SU-DHL-6 (cell line): ENCODE results near the gene KCNK15.

Source experiments
- H2AFZ ChIP-seq: fragments of 200-600 bp; sonication (generic); 2 replicates; pipeline ENCODE4 v1.6.1; 2014; ENCODE audit warnings: low read depth, mild to moderate bottlenecking, moderate library complexity, mixed read lengths, antibody characterized with exemption, low read length; ENCODE audit not compliant: severe bottlenecking
- H3F3A ChIP-seq: fragments of 200-600 bp; shearing (Covaris generic); 2 replicates; pipeline ENCODE4 v1.6.0; 2016; ENCODE audit warnings: antibody characterized with exemption, mild to moderate bottlenecking; ENCODE audit not compliant: insufficient read depth
- H3K27ac ChIP-seq: fragments of 200-600 bp; sonication (generic); 2 replicates; pipeline ENCODE4 v1.5.1; 2016; ENCODE audit warnings: low read depth, mild to moderate bottlenecking, low read length, moderate library complexity, mixed read lengths
- H3K27me3 ChIP-seq: fragments of 200-600 bp; sonication (generic), shearing (Covaris generic); 2 replicates; pipeline ENCODE4 v1.6.0; 2014; ENCODE audit warnings: mild to moderate bottlenecking, low read length
- H3K36me3 ChIP-seq: fragments of 200-600 bp; sonication (generic); 2 replicates; pipeline ENCODE4 v1.6.1; 2014; ENCODE audit warnings: mild to moderate bottlenecking, low read length, mixed read lengths
- H3K4me2 ChIP-seq: fragments of 300-600, 200-600 bp; shearing (Covaris generic), sonication (generic); 2 replicates; pipeline ENCODE4 v1.6.0; 2014; ENCODE audit warnings: low read length, low read depth, mild to moderate bottlenecking; ENCODE audit not compliant: poor library complexity, severe bottlenecking
- H3K4me3 ChIP-seq: fragments of 200-600 bp; sonication (generic); 2 replicates; pipeline ENCODE4 v1.5.1; 2014; ENCODE audit warnings: antibody characterized with exemption, low read length, mild to moderate bottlenecking, mixed read lengths; ENCODE audit not compliant: insufficient read depth, poor library complexity, severe bottlenecking
- H3K79me2 ChIP-seq: fragments of 200-600 bp; sonication (generic); 2 replicates; pipeline ENCODE4 v1.6.1; 2014; ENCODE audit warnings: mild to moderate bottlenecking, low read length, moderate library complexity; ENCODE audit not compliant: insufficient read depth
- H3K9ac ChIP-seq: fragments of 200-600 bp; sonication (generic); 2 replicates; pipeline ENCODE4 v1.7.0; 2014; ENCODE audit warnings: mild to moderate bottlenecking, low read length
- H3K9me2 ChIP-seq: fragments of 200-600 bp; sonication (generic); replicated peaks from 2 replicates; pipeline ENCODE4 v1.6.1; 2014; ENCODE audit warnings: low read length; ENCODE audit not compliant: insufficient read depth
- H3K9me3 ChIP-seq: fragments of 200-600 bp; sonication (generic); 2 replicates; pipeline ENCODE4 v1.6.1; 2014; ENCODE audit warnings: low read length, mixed read lengths; ENCODE audit not compliant: insufficient read depth
- H4K20me1 ChIP-seq: fragments of 200-600 bp; sonication (generic); 2 replicates; pipeline ENCODE4 v1.6.1; 2014; ENCODE audit warnings: low read depth, mild to moderate bottlenecking, antibody characterized with exemption, low read length, moderate library complexity, mixed read lengths
- EZH2phosphoT487 ChIP-seq: fragments of 200-600 bp; sonication (generic), shearing (Covaris generic); conservative IDR thresholded peaks from 2 replicates; pipeline ENCODE4 v1.6.1; 2018; ENCODE audit warnings: mild to moderate bottlenecking, antibody characterized with exemption, low read length, moderate library complexity, mixed read lengths
- TF ChIP-seq, protein P1 (sequence below): fragments of 200-600 bp; sonication (generic); IDR thresholded peaks from one replicate; pipeline ENCODE4 v1.5.1; 2017; ENCODE audit warnings: antibody characterized with exemption, mild to moderate bottlenecking, low read length, moderate library complexity; ENCODE audit not compliant: insufficient read depth, poor library complexity, severe bottlenecking

The KCNK15 gene

DNA sequence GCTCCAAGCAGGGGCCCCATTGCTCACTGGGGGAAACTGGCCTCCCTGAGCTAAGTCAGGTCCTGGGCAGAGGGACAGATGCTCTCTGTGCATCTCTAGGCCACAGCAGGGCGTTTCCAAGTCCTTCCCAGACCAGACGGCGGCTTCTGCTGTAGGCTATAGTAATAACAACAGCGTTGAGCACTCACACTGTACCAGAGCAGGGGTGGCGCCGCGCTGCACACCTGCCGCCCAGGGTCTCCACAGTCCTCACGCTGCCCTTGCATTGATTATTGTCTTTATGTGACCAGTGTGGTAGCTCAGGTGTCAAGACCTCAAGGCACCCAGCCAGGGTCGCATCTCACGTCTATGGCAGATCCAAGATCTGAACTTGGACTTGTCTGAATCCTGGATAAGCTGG, 45.4 kb upstream of the KCNK15 start:
- H3K36me3 ChIP-seq, result no peaks in the 10 kb centered on the region
- no peak overlapping the region for H2AFZ ChIP-seq
- no peak overlapping the region for H3K4me3 ChIP-seq
- H3K4me2 ChIP-seq, result no peak overlapping the region
- no peak overlapping the region for H3K9ac ChIP-seq
- H3K9me3 ChIP-seq, result no peaks in the 10 kb centered on the region
- H3K27ac ChIP-seq, result no peak overlapping the region
- TF ChIP-seq, protein P1, sequence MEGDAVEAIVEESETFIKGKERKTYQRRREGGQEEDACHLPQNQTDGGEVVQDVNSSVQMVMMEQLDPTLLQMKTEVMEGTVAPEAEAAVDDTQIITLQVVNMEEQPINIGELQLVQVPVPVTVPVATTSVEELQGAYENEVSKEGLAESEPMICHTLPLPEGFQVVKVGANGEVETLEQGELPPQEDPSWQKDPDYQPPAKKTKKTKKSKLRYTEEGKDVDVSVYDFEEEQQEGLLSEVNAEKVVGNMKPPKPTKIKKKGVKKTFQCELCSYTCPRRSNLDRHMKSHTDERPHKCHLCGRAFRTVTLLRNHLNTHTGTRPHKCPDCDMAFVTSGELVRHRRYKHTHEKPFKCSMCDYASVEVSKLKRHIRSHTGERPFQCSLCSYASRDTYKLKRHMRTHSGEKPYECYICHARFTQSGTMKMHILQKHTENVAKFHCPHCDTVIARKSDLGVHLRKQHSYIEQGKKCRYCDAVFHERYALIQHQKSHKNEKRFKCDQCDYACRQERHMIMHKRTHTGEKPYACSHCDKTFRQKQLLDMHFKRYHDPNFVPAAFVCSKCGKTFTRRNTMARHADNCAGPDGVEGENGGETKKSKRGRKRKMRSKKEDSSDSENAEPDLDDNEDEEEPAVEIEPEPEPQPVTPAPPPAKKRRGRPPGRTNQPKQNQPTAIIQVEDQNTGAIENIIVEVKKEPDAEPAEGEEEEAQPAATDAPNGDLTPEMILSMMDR, result no peak
- TF ChIP-seq EZH2phosphoT487, result no peak
- H3K9me2 ChIP-seq, result no peaks in the 10 kb centered on the region
- H3K79me2 ChIP-seq, result no peaks in the 10 kb centered on the region
- H3F3A ChIP-seq, result no peaks in the 10 kb centered on the region
- no peaks in the 10 kb centered on the region for H3K27me3 ChIP-seq
- H4K20me1 ChIP-seq, result no peaks in the 10 kb centered on the region

DNA sequence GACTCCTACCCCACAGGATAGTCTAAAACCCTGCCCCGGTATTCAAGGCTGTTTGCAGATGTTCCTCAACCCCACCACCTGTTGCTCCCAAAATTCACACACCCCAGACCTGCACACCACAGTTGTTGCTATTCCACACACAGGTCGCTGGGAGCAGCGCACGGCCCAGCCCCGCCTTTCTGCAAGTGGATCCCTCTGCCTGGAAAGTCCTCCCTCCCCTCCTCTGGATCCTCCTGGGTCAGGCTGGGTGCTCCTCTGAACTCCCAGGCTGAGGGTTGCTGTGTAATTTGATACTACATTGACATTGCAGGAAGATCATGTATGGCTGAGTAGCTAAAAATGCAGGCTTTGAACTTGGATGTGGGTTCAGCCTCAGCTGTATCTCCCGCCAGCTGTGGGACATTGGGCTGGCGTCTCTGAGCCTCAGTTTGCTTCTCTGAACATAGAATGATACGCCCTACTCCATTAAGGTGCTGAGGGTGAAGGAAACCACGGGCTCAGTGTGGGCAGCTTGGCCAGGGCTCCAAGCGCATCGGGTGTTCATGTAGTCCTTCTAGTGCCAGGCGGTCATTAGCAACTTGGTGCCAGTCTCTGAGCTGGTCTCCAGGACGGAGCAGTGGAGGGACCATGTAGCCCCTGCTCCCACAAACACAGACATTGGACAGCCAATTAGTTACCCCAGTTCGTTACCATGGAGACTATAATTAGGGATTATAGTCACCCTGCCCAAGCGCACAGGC, 44.4 kb upstream of the KCNK15 start:
- Histone ChIP-seq H3K36me3 (no peaks in the 10 kb centered on the region), H3K27me3 (no peaks in the 10 kb centered on the region), H3K9ac (no peak overlapping the region), H3K4me2 (no peak overlapping the region), H3F3A (no peaks in the 10 kb centered on the region), H4K20me1 (no peaks in the 10 kb centered on the region), H3K79me2 (no peaks in the 10 kb centered on the region), H3K27ac (no peak overlapping the region), H3K9me2 (no peaks in the 10 kb centered on the region), H2AFZ (no peak overlapping the region), H3K9me3 (no peaks in the 10 kb centered on the region), H3K4me3 (no peak overlapping the region)
- TF ChIP-seq, protein P1, result no peak
- no peak for TF ChIP-seq EZH2phosphoT487

DNA sequence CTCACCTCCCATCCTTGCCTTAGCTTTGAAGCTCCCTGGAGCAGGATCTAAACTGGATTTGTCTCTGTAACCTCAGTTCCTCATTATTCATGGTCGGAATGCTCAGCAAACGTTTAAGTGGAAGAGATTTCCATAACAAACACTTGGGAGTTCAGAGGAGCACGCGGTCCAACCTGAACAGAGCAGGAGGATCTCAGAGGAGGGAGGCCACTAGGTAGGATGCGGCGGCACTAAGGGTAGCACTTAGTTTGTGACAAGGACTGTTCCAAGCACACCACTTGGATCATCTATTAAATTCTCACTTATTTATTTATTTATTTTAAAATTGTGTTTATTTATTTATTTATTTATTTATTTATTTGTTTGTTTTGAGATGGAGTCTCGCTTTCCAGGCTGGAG, 43.8 kb upstream of the KCNK15 start:
- Histone ChIP-seq H3K36me3 (no peaks in the 10 kb centered on the region), H3K27ac (no peak overlapping the region), H3K27me3 (no peaks in the 10 kb centered on the region), H2AFZ (no peak overlapping the region), H3K9ac (no peak overlapping the region), H4K20me1 (no peaks in the 10 kb centered on the region), H3K9me2 (no peaks in the 10 kb centered on the region), H3F3A (no peaks in the 10 kb centered on the region), H3K79me2 (no peaks in the 10 kb centered on the region), H3K9me3 (no peaks in the 10 kb centered on the region), H3K4me3 (no peak overlapping the region), H3K4me2 (no peak overlapping the region)
- TF ChIP-seq EZH2phosphoT487, result no peak
- TF ChIP-seq, protein P1, result no peak
